ENCODE measurements around the gene APOH. TPM values are rescaled to one million over a fixed set of nuclear protein-coding genes. Genes with fewer than 3 reads are reported as not detected.

The APOH gene
- total and polyA plus RNA-seq, 2 of the 8 experiments (the other 6 are each of a cell fraction or from before 2014, with no cell fraction given) = not detected

- no peak for FAIRE-seq
- Histone ChIP-seq H3K4me2 (ENCODE audit: insufficient read depth in 1 of 2, low read depth in 2 of 2, low read length in 2 of 2) (no peak overlapping the region), H3K9me3 (ENCODE audit: insufficient read depth in 2 of 2, low read depth in 1 of 2, low read length in 1 of 2) (no peaks in the 10 kb centered on the region), H3K79me1 (ENCODE audit: low read depth, low read length) (no peaks in the 10 kb centered on the region), H4K91ac (replicated peaks; ENCODE audit: insufficient read length, low read length) (no peak overlapping the region), H3K4me1 (replicated peaks in 1 of 4; ENCODE audit: control insufficient read depth in 3 of 4, insufficient read depth in 4 of 4, low read length in 3 of 4) (no peaks in the 10 kb centered on the region), H4K5ac (ENCODE audit: insufficient read length, low read depth, low read length) (no peak overlapping the region), H3K56ac (replicated peaks; ENCODE audit: insufficient read length, low read depth, low read length) (no peak overlapping the region), H2AFZ (ENCODE audit: low read length) (no peak overlapping the region), H3K18ac (ENCODE audit: extremely low read depth, low read length) (no peak overlapping the region), H3K27ac (ENCODE audit: low read depth, low read length) (no peak overlapping the region), H3K4ac (replicated peaks; ENCODE audit: insufficient read length, low read depth, low read length) (no peak overlapping the region), H3K14ac (ENCODE audit: insufficient read length) (no peak overlapping the region), H2AK5ac (ENCODE audit: low read depth, low read length) (no peak overlapping the region), H2BK20ac (ENCODE audit: low read length) (no peak overlapping the region), H4K8ac (ENCODE audit: extremely low read depth, insufficient read depth, low read length) (no peak overlapping the region), H2BK120ac (replicated peaks; ENCODE audit: low read depth, low read length) (no peak overlapping the region), H2BK12ac (ENCODE audit: low read depth, low read length) (no peak overlapping the region), H2BK5ac (ENCODE audit: low read depth, low read length) (no peak overlapping the region), H3K9ac (replicated peaks in 1 of 4; ENCODE audit: extremely low read depth in 1 of 4, low read depth in 3 of 4, low read length in 3 of 4) (no peak overlapping the region), H3K4me3 (ENCODE audit: extremely low read depth in 1 of 4, insufficient read depth in 2 of 4, low read depth in 3 of 4, low read length in 4 of 4) (no peak overlapping the region), H3K23me2 (ENCODE audit: low read depth, low read length) (peaks cover 3% of the 10 kb centered on the region; the same call in 1 of the 2 replicates), H4K20me1 (replicated peaks in 1 of 2; ENCODE audit: control insufficient read depth in 1 of 2, insufficient read depth in 2 of 2, low read length in 2 of 2) (no peaks in the 10 kb centered on the region), H3K23ac (ENCODE audit: insufficient read length) (no peak overlapping the region), H3K36me3 (ENCODE audit: control insufficient read depth in 2 of 4, insufficient read depth in 4 of 4, low read length in 3 of 4) (no peaks in the 10 kb centered on the region), H2BK15ac (ENCODE audit: low read length) (no peak overlapping the region), H3K27me3 (replicated peaks in 1 of 4; ENCODE audit: control insufficient read depth in 3 of 4, extremely low read depth in 1 of 4, insufficient read depth in 3 of 4, low read length in 3 of 4) (no peaks in the 10 kb centered on the region), H3K79me2 (ENCODE audit: control insufficient read depth in 1 of 2, insufficient read depth in 2 of 2, low read length in 2 of 2) (no peaks in the 10 kb centered on the region)
- POLR2A ChIA-PET (ENCODE audit: partially characterized antibody) = interaction anchor here (1.4 kb wide), 1 partner anchor 10 kb away, joined by 3 read pairs; no protein-coding TSS in a partner anchor
- CTCF ChIA-PET (ENCODE audit: partially characterized antibody) = interaction anchor here (0.9 to 1.3 kb wide), 2 partner anchors 17 to 162 kb away, joined by 3 read pairs; no protein-coding TSS in a partner anchor
- no peak for DNase-seq (ENCODE audit: low read depth in 1 of 2, low spot score in 2 of 2)
- no peak for TF ChIP-seq TCF12 (IDR thresholded peaks at IDR 0.05; ENCODE audit: low read depth, low read length)
- no peak for TF ChIP-seq RXRA (IDR thresholded peaks at IDR 0.05; ENCODE audit: insufficient read depth, low read depth, low read length)
- no peak for TF ChIP-seq RNF2 (IDR thresholded peaks at IDR 0.05; ENCODE audit: borderline replicate concordance, low read depth, low read length, missing control alignments, poor library complexity, severe bottlenecking)
- TF ChIP-seq SIX5 (IDR thresholded peaks at IDR 0.05; ENCODE audit: low read depth, low read length) = no peak
- WGBS, 2 experiments (ENCODE audit: extremely low coverage in 1 of 2, insufficient coverage in 1 of 2, insufficient read length in 1 of 2, insufficient replicate concordance in 2 of 2, low coverage in 1 of 2, low lambda C conversion rate in 2 of 2, missing lambda C conversion rate in 1 of 2) = 90% methylated on average over 4 of the region's 4 CpGs; no CpG with 5 or more reads in 1 of the 2 experiments
These were observed 746 bp upstream of the APOH start for GRCh38 chr17:66229783-66230538.

All from H1 (cell line).